Measurements from ENCODE around the gene DHRS11. TPM values are rescaled to one million over a fixed set of nuclear protein-coding genes. Genes with fewer than 3 reads are reported as not detected.

DHRS11 gene
- total RNA-seq, 1 donor from 2014 or later: 13.4 TPM

GRCh38 chr17:36640836-36641235 is 49.2 kb downstream of the DHRS11 start:
- Mint-ChIP-seq H3K27ac (ENCODE audit: unreplicated experiment) (no peak overlapping the region), H3K36me3 (ENCODE audit: unreplicated experiment) (no peaks in the 10 kb centered on the region), H3K4me3 (ENCODE audit: unreplicated experiment) (no peak overlapping the region), H3K4me1 (ENCODE audit: low read depth, unreplicated experiment) (no peaks in the 10 kb centered on the region), H3K27me3 (ENCODE audit: unreplicated experiment) (peaks cover 23% of the 10 kb centered on the region), H3K9me3 (ENCODE audit: unreplicated experiment) (no peaks in the 10 kb centered on the region)
- no peak for DNase-seq
- TF ChIP-seq CTCF (IDR thresholded peaks at IDR 0.05; ENCODE audit: partially characterized antibody, unreplicated experiment): no peak

GRCh38 chr17:36641331-36641876 is 49.7 kb downstream of the DHRS11 start:
- Mint-ChIP-seq H3K27ac (ENCODE audit: unreplicated experiment) (no peak overlapping the region), H3K27me3 (ENCODE audit: unreplicated experiment) (peaks cover 23% of the 10 kb centered on the region), H3K36me3 (ENCODE audit: unreplicated experiment) (no peaks in the 10 kb centered on the region), H3K4me1 (ENCODE audit: low read depth, unreplicated experiment) (no peaks in the 10 kb centered on the region), H3K9me3 (ENCODE audit: unreplicated experiment) (no peaks in the 10 kb centered on the region), H3K4me3 (ENCODE audit: unreplicated experiment) (peak overlapping the region; percentile 81)
- DNase-seq: peak; percentile 42
- no peak for TF ChIP-seq CTCF (IDR thresholded peaks at IDR 0.05; ENCODE audit: partially characterized antibody, unreplicated experiment)

- peaks cover 23% of the 10 kb centered on the region for H3K27me3 Mint-ChIP-seq (ENCODE audit: unreplicated experiment)
- H3K9me3 Mint-ChIP-seq (ENCODE audit: unreplicated experiment): no peaks in the 10 kb centered on the region
- peak overlapping the region; percentile 81 for H3K4me3 Mint-ChIP-seq (ENCODE audit: unreplicated experiment)
- no peak for TF ChIP-seq CTCF (IDR thresholded peaks at IDR 0.05; ENCODE audit: partially characterized antibody, unreplicated experiment)
- H3K36me3 Mint-ChIP-seq (ENCODE audit: unreplicated experiment): no peaks in the 10 kb centered on the region
- H3K27ac Mint-ChIP-seq (ENCODE audit: unreplicated experiment): no peak overlapping the region
- H3K4me1 Mint-ChIP-seq (ENCODE audit: low read depth, unreplicated experiment): no peaks in the 10 kb centered on the region
- DNase-seq: peak; percentile 50
Observed at GRCh38 chr17:36641877-36642845, 50.5 kb downstream of the DHRS11 start.

- no peaks in the 10 kb centered on the region for H3K4me1 Mint-ChIP-seq (ENCODE audit: low read depth, unreplicated experiment)
- H3K36me3 Mint-ChIP-seq (ENCODE audit: unreplicated experiment): no peaks in the 10 kb centered on the region
- no peak overlapping the region for H3K27ac Mint-ChIP-seq (ENCODE audit: unreplicated experiment)
- no peaks in the 10 kb centered on the region for H3K9me3 Mint-ChIP-seq (ENCODE audit: unreplicated experiment)
- no peak for TF ChIP-seq CTCF (IDR thresholded peaks at IDR 0.05; ENCODE audit: partially characterized antibody, unreplicated experiment)
- DNase-seq: no peak
- H3K27me3 Mint-ChIP-seq (ENCODE audit: unreplicated experiment): peaks cover 20% of the 10 kb centered on the region
- H3K4me3 Mint-ChIP-seq (ENCODE audit: unreplicated experiment): peak overlapping the region; percentile 81
Observed at GRCh38 chr17:36643086-36643685, 51.5 kb downstream of the DHRS11 start.

Measured in glutamatergic neuron (in vitro differentiated cells).